GM06990 (cell line): ENCODE results near the gene TCTN3.
"Not testable (repeated sequence)": the region's sequence is repeated elsewhere in the genome, so short reads cannot be mapped to it uniquely, and the experiment has no call there.

Source experiments
- DNase-seq: peaks from one replicate; pipeline ENCODE4 v3.0.0-alpha.2; 2011; ENCODE audit not compliant: insufficient read length; ENCODE audit errors: extremely low read depth
- H3K27me3 ChIP-seq: replicated peaks from 2 replicates; pipeline ENCODE4 v1.6.0; 2011; ENCODE audit warnings: low read length; ENCODE audit not compliant: control insufficient read depth, insufficient read depth
- H3K36me3 ChIP-seq: 2 replicates; pipeline ENCODE4 v1.5.1; 2011; ENCODE audit warnings: low read length; ENCODE audit not compliant: control insufficient read depth, insufficient read depth
- H3K4me3 ChIP-seq: replicated peaks from 2 replicates; pipeline ENCODE4 v1.5.1; 2011; ENCODE audit warnings: low read depth, mild to moderate bottlenecking, control low read depth, low read length
- CTCF ChIP-seq: IDR thresholded peaks from 2 replicates; pipeline ENCODE4 v1.5.1; 2011; ENCODE audit warnings: low read length, control low read depth, mild to moderate bottlenecking, inconsistent platforms; ENCODE audit not compliant: insufficient read depth, poor library complexity, severe bottlenecking

The TCTN3 gene

GRCh38 chr10:95637140-95637539 is 56.6 kb downstream of the TCTN3 start:
- TF ChIP-seq CTCF = no peak
- Histone ChIP-seq H3K4me3 (no peak overlapping the region), H3K36me3 (peaks cover 30% of the 10 kb centered on the region), H3K27me3 (no peaks in the 10 kb centered on the region)
- no peak for DNase-seq

- TF ChIP-seq CTCF = no peak
- Histone ChIP-seq H3K27me3 (no peaks in the 10 kb centered on the region), H3K4me3 (no peak overlapping the region), H3K36me3 (peaks cover 24% of the 10 kb centered on the region)
- no peak for DNase-seq
These were observed 58.4 kb downstream of the TCTN3 start for GRCh38 chr10:95635319-95635733.

- no peaks in the 10 kb centered on the region for H3K27me3 ChIP-seq
- peaks cover 17% of the 10 kb centered on the region for H3K36me3 ChIP-seq
- TF ChIP-seq CTCF = no peak
- no peak for DNase-seq
- H3K4me3 ChIP-seq = no peak overlapping the region
These were observed 64.9 kb downstream of the TCTN3 start for GRCh38 chr10:95628786-95629185.

- no peak for TF ChIP-seq CTCF
- Histone ChIP-seq H3K27me3 (no peaks in the 10 kb centered on the region), H3K4me3 (no peak overlapping the region), H3K36me3 (peaks cover 11% of the 10 kb centered on the region)
- no peak for DNase-seq
These were observed 67.2 kb downstream of the TCTN3 start for GRCh38 chr10:95626500-95626899.

GRCh38 chr10:95620415-95620814 is 73.3 kb downstream of the TCTN3 start:
- H3K27me3 ChIP-seq, DNase-seq, H3K4me3 ChIP-seq: not testable (repeated sequence)
- H3K36me3 ChIP-seq = peaks cover 25% of the 10 kb centered on the region

- peaks cover 32% of the 10 kb centered on the region for H3K36me3 ChIP-seq
- DNase-seq = no peak
These were observed 75.6 kb downstream of the TCTN3 start for GRCh38 chr10:95618101-95618500.

More at GRCh38 chr10:95618101-95618500, 75.6 kb downstream of the TCTN3 start:
- no peak for TF ChIP-seq CTCF
- H3K4me3 ChIP-seq = no peak overlapping the region
- no peaks in the 10 kb centered on the region for H3K27me3 ChIP-seq
